NT2/D1 (cell line): Measurements from ENCODE around the gene SNCB.

Experiments
- YY1 ChIP-seq: IDR thresholded peaks from 2 replicates; pipeline ENCODE4 v1.6.1; 2011; ENCODE audit not compliant: insufficient read length, insufficient read depth
- ZNF274 ChIP-seq: IDR thresholded peaks from 2 replicates; pipeline ENCODE4 v1.6.1; 2011; ENCODE audit warnings: mild to moderate bottlenecking, low read depth, low read length

GRCh38 chr5:176631383-176632200 lies 1.3 kb upstream of the SNCB start:
- TF ChIP-seq ZNF274 (no peak), YY1 (no peak)
